Progenitor cell of endocrine pancreas (in vitro differentiated cells): Measurements from ENCODE around the gene ZNF618. TPM values are rescaled to one million over a fixed set of nuclear protein-coding genes. Genes with fewer than 3 reads are reported as not detected.

Experiments
- DNase-seq: peaks from one replicate; pipeline ENCODE4 v3.0.0; 2021; ENCODE audit warnings: low spot score; ENCODE audit not compliant: unreplicated experiment
- H3K27ac Mint-ChIP-seq: 2 replicates; pipeline ENCODE4 v1.8.0; 2021; ENCODE audit warnings: mild to moderate bottlenecking, moderate library complexity, mixed read lengths
- H3K27me3 Mint-ChIP-seq: 2 replicates; pipeline ENCODE4 v1.8.0; 2021; ENCODE audit warnings: mixed read lengths
- H3K36me3 Mint-ChIP-seq: 2 replicates; pipeline ENCODE4 v1.8.0; 2022; ENCODE audit warnings: mixed read lengths; ENCODE audit not compliant: insufficient read depth
- H3K4me1 Mint-ChIP-seq: 2 replicates; pipeline ENCODE4 v1.8.0; 2021; ENCODE audit warnings: low read depth, mixed read lengths
- H3K4me3 Mint-ChIP-seq: 2 replicates; pipeline ENCODE4 v1.8.0; 2021; ENCODE audit warnings: low read depth, mild to moderate bottlenecking, moderate library complexity, mixed read lengths
- H3K9me3 Mint-ChIP-seq: 2 replicates; pipeline ENCODE4 v1.8.0; 2021; ENCODE audit warnings: low read depth, mixed read lengths
- CTCF ChIP-seq: fragments of 200-600 bp; sonication (generic); IDR thresholded peaks from one replicate; pipeline ENCODE4 v1.5.0; 2021; ENCODE audit warnings: antibody characterized with exemption, mild to moderate bottlenecking; ENCODE audit not compliant: unreplicated experiment
- total RNA-seq: library from RNA; stranded (reverse); gene quantifications from 2 replicates; pipeline ENCODE4 v1.2.1, GENCODE V29; 2021

The ZNF618 gene
- total RNA-seq, 1 donor from 2014 or later = 85.8 TPM

GRCh38 chr9:114028646-114029045, 152.5 kb downstream of the ZNF618 start:
- peak overlapping the region; percentile 24 for H3K27ac Mint-ChIP-seq
- TF ChIP-seq CTCF = no peak
- peaks cover 4% of the 10 kb centered on the region for H3K4me1 Mint-ChIP-seq
- DNase-seq = no peak
- H3K4me3 Mint-ChIP-seq = no peak overlapping the region
- H3K9me3 Mint-ChIP-seq = peaks cover 7% of the 10 kb centered on the region
- no peaks in the 10 kb centered on the region for H3K27me3 Mint-ChIP-seq
- peaks cover 37% of the 10 kb centered on the region for H3K36me3 Mint-ChIP-seq

GRCh38 chr9:114029311-114030170, 153.4 kb downstream of the ZNF618 start:
- peaks cover 31% of the 10 kb centered on the region for H3K36me3 Mint-ChIP-seq
- H3K9me3 Mint-ChIP-seq = no peaks in the 10 kb centered on the region
- no peak overlapping the region for H3K4me3 Mint-ChIP-seq
- no peak overlapping the region for H3K27ac Mint-ChIP-seq
- TF ChIP-seq CTCF = no peak
- no peak for DNase-seq
- peaks cover 4% of the 10 kb centered on the region for H3K4me1 Mint-ChIP-seq
- H3K27me3 Mint-ChIP-seq = no peaks in the 10 kb centered on the region

GRCh38 chr9:114030364-114030763, 154.3 kb downstream of the ZNF618 start:
- Mint-ChIP-seq H3K27ac (no peak overlapping the region), H3K4me1 (no peaks in the 10 kb centered on the region), H3K9me3 (no peaks in the 10 kb centered on the region), H3K36me3 (peaks cover 26% of the 10 kb centered on the region), H3K4me3 (no peak overlapping the region), H3K27me3 (no peaks in the 10 kb centered on the region)
- no peak for TF ChIP-seq CTCF
- DNase-seq = no peak

GRCh38 chr9:114031037-114031630, 155.0 kb downstream of the ZNF618 start:
- no peak overlapping the region for H3K27ac Mint-ChIP-seq
- no peaks in the 10 kb centered on the region for H3K4me1 Mint-ChIP-seq
- no peak for TF ChIP-seq CTCF
- no peaks in the 10 kb centered on the region for H3K9me3 Mint-ChIP-seq
- DNase-seq = no peak
- peaks cover 27% of the 10 kb centered on the region for H3K36me3 Mint-ChIP-seq
- no peak overlapping the region for H3K4me3 Mint-ChIP-seq
- H3K27me3 Mint-ChIP-seq = no peaks in the 10 kb centered on the region

- Mint-ChIP-seq H3K27ac (no peak overlapping the region), H3K27me3 (no peaks in the 10 kb centered on the region), H3K9me3 (no peaks in the 10 kb centered on the region), H3K4me3 (no peak overlapping the region), H3K4me1 (no peaks in the 10 kb centered on the region), H3K36me3 (peaks cover 28% of the 10 kb centered on the region)
- DNase-seq = no peak
- no peak for TF ChIP-seq CTCF
These were observed 156.1 kb downstream of the ZNF618 start for GRCh38 chr9:114031948-114032840.
